HG02763 (cell line): ENCODE data around the gene KLHL36.

Source experiments
- ATAC-seq: cut with Tn5 transposase; IDR thresholded peaks from one replicate; pipeline ENCODE4 v1.9.1; 2021; ENCODE audit warnings: mild to moderate bottlenecking, moderate library complexity; ENCODE audit not compliant: unreplicated experiment

The KLHL36 gene

DNA sequence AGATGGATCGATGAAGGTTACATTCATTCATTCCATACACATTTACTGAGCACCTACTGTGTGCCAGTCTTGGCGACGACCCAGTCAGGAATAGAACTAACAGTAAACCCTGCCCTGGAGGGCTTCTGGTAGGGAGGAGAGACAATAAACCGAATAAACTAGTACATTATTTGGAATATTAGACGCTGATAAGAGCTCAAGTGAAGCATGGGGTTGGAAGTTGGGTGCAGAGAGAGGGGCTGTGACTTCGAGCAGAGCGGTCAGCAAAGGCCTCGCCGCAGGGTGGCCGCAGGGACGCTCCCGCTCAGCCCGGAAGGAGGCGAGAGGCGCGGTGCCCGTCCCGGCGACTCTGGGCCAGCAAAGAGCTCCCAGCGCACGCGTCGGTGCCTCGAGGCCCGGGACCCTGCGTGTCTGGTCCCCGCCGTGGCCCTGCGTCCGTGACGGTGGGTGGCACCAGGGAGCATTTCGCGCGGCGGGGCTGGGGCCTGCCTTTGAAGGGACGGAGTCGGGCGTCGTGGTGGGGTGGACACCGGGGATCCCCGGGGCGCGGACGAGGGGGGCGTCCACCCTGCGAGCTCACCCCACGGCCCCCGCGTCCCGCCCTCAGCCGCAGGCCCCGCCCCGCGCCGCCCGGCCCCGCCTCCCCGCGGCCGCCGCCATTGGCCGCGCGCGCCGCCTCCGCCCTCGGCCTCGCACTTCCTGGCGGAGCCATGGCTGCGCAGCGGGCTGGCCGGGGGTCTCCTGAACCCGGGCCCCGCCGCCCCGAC is at the start of gene KLHL36:
TSS of gene KLHL36 (plus strand) at position 684 of the 767 bp plus-strand sequence. CDS start 2,357 bp downstream, outside the sequence.
- ATAC-seq: peak; percentile 81

DNA sequence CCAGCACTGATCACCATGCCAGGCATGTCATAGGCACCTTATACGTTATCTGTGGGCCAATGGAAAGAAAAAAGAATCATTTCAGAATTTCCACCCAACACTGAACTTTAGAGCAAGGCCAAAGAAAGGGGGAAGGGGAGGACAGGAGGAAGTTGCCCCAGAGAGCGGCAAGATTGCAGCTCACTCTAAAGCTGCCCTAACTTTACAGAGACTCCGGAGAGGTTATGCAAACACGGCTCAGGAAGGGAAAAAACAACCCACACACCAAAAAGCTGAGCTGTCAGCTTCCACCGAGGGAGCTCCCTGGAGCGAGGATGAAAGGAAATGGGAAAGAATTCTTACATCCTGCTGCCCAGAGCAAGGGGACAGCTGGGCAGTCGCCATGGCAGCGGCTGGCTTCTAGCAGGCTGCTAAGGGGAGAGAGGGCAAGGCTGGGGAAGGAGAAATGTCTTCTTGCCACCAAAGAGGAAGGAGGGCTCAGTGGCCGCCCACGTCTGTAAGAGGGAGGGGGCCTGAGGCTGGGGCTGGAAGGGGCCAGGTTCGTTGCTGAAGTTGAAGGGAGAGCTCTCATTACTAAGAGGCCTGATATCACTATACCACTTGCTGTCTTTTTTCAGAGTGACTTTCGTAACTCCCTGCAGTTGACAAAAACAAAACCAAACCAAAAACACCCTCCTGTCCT is 48.6 kb upstream of the KLHL36 start:
- ATAC-seq: no peak

DNA sequence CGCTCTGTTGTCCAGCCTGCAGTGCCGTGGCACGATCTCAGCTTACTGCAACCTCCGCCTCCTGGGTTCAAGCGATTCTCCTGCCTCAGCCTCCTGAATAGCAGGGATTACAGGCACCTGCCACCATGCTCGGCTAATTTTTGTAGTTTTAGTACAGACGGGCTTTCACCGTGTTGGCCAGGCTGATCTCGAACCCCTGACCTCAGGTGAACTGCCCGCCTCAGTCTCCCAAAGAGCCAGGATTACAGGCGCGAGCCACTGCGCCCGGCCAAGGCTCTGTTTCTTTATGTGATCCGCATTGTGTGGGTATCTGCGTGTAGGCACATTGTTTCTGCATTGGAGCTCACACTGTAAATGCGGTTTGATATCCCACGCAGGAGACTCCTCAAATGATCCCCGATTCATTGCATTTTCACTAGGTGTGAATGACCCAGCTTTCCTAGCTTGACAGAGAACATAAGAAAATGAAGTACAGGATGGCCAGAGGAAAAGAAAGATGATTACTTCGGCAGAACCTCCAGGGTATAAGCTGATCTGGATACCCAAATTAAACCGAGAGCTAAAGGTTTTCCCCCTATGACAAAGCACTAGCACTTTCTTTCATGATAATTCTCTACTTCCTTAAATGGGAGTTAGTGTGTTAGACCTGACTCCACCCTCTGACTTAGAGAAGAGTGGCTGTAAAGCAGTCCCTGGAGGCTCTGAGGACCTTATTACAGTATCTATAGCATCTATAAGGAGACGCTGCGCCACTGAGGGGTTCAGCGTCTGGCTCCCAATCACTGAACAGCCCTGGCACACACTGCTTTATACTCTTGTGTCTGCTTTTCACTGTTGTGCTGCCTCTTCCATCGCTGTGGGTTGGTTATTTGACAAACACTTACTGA is 47.7 kb upstream of the KLHL36 start:
- ATAC-seq: peak; percentile 58

DNA sequence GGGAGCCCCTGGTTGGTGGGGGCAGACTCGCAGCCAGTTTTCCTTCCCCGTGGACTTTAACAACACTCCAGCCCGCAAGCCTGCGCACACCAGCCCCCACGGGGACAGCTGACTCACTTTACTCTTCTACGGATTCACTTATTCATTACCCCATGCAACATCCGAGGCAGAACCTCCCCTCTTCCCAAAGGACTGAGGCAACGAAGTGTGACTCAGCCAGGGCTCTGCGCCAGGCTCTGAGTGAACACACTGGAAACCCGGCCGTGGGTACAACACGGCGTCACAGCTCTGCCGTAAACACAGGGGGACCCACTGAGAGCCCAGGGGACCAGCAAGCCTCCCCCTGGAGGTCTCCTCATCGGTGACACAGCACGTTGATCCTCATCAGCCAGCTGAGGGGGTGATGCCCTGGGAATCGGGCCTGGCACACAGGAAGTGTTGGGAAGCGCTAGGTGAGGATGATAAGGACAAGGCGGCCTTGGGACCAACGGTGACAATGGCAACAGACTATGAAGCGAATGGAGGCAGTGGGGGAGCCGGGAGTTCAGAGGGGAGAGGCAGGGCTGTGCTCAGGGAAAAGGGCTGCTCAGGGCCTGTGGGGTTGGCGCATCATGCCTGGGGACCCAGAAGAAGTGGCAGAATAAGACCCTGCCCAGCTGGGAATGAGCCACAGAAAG is 45.0 kb upstream of the KLHL36 start:
- ATAC-seq: no peak

DNA sequence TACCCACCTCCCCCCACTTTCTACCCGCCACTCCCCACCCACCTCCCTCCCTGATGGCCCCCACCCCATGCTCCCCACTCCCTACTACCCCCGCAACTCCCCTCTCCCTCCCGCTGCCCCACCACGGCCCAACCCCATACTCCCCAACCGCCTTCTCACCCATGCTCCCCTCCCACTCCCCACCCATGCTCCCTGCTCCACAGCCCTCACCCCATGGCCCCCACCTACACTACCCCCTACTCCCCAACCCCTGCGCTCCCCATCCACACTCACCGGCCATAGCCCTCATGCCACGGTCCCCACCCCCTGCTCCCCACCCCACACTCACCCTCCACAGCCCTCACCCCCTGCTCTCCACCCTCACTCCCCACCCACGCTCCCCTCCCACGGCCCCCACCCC is 44.4 kb upstream of the KLHL36 start:
- no peak for ATAC-seq

DNA sequence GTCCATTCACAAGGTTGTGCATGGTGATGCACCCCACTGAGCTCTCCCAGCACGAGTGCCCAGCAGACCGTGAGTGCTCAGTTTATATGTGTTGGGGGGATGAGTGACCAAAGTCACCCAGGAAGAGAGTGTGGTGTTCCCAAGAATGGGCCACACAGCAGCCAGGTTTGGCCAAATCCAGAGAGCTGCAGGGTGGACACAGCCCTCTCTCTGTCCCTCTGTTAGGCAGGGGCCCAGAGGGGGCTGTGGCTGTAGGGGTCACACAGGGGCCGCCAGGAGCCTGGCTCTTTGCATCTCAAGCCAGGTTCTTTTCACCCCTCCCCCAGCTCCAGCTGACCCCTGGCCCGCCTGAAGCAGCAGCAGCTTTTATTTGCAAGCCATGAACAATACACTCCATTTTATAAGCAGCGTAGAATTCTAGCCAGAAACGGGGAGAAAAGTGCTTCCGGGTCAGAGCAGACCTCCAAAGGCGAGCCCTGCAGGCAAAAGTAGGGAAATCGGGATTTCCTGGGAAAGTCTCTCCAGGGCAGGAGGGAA is 43.8 kb upstream of the KLHL36 start:
- ATAC-seq: no peak

DNA sequence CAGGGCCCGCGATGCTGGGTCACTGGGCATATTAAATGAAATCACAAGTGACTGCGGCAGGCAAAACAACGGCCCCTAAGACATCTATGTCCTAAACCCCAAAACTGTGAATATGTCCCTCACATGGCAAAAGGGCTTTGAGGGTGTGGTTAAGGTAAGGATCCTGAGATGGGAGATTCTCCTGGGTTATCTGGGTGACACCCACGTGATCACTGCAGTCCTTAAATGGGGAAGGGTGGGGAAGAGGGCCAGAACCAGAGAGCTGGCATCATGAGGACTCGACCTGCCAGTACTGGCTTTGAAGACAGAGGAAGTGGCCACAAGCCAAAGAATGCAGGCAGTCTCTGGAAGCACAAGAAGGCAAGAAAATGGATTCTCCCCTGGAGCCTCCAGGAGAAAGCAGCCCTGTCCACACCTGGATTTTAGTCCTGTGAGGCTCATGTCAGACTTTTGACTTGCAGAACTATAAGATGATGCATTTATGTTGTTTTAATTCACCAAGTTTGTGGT is 42.9 kb upstream of the KLHL36 start:
- ATAC-seq: no peak

DNA sequence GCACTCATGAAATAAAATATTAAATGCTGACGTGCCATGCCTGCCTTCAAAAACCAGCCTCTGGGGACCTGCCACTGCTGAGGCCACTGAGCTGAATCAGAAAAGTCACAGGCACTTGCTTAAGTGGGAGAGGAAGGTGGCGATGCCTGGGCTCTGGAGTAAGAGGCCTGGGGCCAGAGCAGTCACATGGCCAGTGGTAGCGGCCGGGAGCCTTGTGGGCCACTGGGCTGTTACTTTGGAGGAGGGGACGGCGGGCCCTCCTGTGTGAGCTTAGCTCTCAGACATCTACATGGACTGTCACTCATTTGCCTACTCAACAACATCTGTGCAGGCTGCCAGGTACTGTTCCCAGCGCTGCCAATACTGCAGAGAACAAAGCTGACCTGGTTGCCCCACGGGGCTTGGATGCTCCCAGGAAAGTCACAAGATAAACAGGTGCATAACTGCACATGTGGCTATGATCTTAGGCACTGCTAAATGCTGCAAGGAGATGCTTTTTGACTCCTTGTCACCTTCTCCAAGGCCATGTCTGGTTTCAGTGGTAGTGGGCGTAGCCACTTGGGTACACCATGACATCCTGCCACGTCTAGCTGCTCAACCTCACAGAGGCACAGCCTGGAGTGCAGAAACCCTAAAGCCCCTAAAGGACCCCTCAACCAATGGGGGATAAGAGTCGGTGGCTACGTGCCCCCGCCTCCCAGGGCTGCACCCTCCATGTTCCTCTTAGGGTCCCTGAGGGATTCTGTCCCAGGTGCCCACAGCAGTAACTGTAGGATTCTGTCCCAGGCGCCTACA is 42.0 kb upstream of the KLHL36 start:
- ATAC-seq: no peak

DNA sequence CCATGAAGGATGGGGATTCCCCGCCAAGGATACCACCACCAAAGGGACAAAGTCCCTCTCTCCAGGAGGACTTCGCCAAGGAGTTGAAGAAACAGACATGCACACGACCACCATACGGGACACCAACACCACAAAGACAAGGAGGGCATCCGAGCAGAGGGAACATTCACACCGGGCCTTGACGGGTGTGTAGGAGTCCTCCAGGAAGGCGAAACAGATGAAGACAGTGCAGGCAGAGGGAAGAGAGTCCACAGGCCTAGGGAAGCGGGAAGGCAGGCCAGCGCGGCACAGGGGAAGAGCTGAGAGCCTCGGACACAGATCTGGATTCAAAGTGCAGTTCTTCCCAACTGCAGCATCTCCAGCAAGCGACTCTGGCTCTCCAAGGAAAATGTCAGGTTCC is 41.2 kb upstream of the KLHL36 start:
- no peak for ATAC-seq

DNA sequence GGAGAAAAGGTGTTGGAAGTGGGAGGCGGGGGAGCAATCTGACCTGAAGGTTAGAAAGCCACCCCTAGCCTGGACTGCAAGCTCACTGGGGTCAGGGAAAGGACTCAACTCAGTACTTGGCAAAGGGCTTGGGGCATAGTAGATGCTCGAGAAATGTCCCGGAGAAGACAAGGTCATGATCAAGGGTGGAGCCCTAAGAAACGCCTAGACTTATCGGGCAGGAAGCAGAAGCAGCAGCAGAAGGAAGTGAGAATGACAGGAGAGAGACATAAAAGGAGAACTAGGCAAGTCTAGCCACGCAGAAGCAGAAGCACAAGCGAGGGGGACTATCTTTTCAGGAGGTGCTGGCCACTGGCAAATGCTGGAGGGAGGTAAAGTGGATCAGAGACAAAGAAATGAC is 40.6 kb upstream of the KLHL36 start:
- ATAC-seq: peak; percentile 45

DNA sequence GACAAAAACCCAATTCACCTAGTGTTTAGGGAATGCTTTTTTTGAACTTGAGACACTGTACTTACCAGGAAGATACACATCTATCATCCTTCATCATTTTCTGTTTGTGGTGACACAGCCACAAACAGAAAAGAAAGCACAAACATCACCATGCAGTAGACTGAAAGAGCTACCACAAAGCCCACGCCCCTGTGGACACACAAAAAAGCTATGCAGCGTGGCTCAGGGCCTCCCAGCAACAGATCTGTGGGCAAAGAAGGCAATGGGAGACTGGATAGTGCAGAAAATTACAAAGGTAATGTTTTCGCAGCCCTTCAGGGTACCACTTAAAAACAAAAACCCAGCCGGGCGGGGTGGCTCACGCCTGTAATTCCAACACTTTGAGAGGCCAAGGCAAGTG is 40.0 kb upstream of the KLHL36 start:
- no peak for ATAC-seq

DNA sequence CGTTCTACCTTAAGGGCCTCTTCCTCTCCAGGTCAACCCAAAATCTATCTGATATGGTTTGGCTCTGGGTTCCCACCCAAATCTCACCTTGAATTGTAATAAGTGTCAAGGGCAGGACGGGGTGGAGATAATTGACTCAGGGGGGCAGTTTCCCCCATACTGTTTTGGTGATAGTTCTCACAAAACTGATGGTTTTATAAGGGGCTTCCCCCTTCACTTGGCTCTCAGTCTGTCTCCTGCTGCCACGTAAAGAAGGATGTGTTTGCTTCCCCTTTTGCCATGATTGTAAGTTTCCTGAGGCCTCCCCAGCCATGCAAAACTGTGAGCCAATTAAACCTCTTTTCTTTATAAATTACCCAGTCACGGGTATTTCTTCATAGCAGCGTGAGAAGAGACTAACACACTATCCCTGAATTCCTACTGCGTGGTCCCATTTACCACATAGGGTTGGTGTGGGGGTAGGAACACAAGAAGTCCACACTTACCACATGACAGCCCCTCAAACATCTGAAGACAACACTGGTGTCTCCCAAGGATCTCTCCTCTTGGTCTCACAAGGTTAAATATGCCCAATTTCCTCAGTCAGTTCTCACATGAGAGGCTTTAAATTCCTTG is 38.6 kb upstream of the KLHL36 start:
- ATAC-seq: no peak

DNA sequence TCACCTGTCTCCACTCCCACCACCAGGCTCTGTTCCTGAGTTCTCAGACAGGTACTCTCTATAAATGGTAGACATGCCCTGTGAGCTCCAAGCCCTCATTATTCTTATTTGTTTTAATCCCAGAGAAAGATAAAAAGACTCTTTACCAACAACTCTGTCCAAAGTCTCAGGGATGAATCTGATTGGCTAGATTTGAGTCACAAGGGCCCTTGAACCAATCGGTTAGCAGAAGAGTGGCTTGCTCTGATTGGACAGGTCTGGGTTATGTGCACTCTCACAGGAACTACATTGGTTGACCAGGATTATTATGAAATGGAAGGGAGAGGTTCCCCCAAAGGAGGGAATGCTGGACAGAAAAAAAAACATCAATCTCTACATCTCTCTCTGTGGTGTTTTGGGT is 37.9 kb upstream of the KLHL36 start:
- ATAC-seq: no peak

DNA sequence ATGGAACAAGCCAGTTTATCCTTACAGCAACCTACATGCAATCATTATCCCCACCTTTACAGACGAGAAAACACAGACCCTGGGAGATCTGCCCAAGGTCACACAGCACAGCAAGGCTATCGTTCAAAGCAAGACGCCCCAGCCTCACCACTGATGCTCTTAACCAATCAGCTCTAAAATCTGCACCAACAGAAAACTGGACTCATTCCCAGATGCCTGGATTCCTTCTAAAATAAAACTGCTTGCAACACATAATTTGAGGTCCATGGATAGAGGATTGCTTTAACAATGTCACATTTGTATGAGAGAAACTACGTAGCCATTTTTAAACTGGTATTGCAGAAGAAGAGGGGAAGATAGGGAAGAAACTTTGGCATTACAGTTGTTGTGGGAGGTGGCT is 37.3 kb upstream of the KLHL36 start:
- ATAC-seq: no peak

DNA sequence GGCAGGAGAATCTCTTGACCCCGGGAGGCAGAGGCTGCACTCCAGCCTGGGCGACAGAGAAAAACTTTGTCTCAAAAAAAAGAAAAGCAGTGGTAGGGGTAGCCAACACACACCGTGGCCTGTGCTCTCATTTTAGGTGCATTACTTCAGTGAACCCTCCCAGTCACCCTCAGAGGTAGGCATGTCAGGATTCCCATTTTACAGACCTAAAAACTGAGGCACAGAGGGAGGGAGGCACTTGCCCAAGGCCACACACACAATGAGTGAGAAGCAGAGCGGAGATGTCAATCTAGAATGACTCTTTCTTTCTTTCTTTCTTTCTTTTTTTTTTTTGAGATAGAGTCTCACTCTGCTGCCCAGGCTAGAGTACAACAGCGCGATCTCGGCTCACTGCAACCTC is 35.6 kb upstream of the KLHL36 start:
- no peak for ATAC-seq

DNA sequence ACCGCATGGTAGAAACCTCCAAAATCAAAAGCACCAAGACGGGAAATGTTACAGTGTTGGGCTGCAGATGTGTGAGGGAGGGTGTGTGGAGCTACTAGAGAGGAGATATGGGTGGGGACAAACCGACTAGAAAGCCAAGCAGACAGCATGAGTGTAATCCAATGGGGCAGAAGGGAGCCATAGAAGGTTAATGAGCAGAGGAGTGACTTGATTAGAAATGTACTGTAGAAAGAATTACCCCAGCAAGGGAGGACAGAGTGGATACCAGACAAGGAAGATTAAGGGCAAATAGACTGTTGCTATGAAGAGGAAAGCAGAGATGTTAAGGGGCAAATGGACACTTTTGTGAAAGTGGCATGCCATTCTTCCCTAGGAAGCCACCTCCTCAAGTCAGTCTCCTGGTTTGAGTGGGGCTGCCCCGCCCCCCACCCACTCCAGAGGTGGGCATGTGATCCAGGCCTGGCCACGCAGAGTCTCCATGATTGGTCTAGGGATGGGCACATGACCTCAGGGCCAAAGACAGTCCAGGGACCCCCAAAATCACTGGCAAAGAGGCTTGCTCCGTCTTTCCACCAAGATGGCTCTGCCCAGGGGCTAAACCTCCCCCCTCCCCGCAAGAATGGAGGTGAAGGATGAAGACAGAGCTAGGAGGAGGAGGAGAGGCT is 34.8 kb upstream of the KLHL36 start:
- ATAC-seq: no peak

DNA sequence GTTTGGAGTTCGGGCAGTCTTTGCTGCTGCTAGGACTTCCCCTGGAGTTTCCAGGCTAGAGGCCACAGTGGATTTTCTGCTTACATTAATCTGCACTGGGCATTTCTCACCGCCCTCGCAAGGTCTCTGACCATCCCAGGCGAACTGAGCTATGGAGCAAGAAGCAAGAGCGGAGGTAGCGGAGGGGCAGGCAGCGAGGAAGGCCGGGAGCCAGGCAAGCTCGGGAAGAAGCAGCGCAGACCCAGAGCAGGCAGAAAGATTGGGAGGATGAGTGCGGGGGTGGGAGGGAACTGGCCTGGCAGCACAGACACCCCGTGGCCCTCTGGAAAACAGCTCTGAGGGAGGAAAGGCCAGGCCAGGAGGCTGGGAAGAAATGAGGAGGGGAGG is 34.2 kb upstream of the KLHL36 start:
- no peak for ATAC-seq

DNA sequence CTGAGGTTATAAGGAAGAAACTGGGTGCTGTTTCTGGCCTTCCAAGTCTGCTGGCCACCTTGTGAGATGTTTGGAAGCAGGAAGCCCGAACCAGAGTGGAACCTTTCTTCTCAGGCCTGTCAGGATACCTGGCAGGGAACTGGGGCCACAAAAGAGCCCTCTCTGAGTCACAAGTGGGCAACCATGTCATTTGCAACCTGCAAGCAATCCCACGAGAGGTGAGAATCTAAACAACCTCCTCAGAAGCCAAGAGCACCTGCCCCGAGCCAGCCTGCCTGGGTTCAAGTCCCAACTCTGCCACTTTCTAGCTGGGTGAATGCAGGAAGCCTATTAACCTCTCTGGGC is 33.7 kb upstream of the KLHL36 start:
- ATAC-seq: no peak
